Measurements from ENCODE around the gene PAK1. TPM values are rescaled to one million over a fixed set of nuclear protein-coding genes. Genes with fewer than 3 reads are reported as not detected.

The PAK1 gene
- total and polyA plus RNA-seq, 2 donors (not counting 1 experiment from before 2014, with no cell fraction given) = 34.6 to 37.7 TPM

- H3K27me3 ChIP-seq (ENCODE audit: control insufficient read depth, insufficient read depth, low read length) = no peaks in the 10 kb centered on the region
- H3K79me2 ChIP-seq (ENCODE audit: control insufficient read depth, insufficient read depth, low read length) = no peaks in the 10 kb centered on the region
- no peak overlapping the region for H3K4me2 ChIP-seq (ENCODE audit: extremely low read depth, insufficient read depth, low read length)
- no peak overlapping the region for H2AFZ ChIP-seq (ENCODE audit: low read length)
- no peak overlapping the region for H3K4me3 ChIP-seq (replicated peaks in 1 of 4; ENCODE audit: control extremely low read depth in 1 of 4, insufficient read depth in 1 of 4, low read depth in 3 of 4, low read length in 4 of 4)
- no peak for DNase-seq (ENCODE audit: low read depth in 2 of 2)
- TF ChIP-seq, protein P1, sequence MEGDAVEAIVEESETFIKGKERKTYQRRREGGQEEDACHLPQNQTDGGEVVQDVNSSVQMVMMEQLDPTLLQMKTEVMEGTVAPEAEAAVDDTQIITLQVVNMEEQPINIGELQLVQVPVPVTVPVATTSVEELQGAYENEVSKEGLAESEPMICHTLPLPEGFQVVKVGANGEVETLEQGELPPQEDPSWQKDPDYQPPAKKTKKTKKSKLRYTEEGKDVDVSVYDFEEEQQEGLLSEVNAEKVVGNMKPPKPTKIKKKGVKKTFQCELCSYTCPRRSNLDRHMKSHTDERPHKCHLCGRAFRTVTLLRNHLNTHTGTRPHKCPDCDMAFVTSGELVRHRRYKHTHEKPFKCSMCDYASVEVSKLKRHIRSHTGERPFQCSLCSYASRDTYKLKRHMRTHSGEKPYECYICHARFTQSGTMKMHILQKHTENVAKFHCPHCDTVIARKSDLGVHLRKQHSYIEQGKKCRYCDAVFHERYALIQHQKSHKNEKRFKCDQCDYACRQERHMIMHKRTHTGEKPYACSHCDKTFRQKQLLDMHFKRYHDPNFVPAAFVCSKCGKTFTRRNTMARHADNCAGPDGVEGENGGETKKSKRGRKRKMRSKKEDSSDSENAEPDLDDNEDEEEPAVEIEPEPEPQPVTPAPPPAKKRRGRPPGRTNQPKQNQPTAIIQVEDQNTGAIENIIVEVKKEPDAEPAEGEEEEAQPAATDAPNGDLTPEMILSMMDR (conservative IDR thresholded peaks at IDR 0.05 in 1 of 2, IDR thresholded peaks at IDR 0.05 in 1 of 2; ENCODE audit: low read depth in 1 of 2, low read length in 2 of 2) = no peak
- TF ChIP-seq EZH2 (IDR thresholded peaks at IDR 0.05; ENCODE audit: low read length, missing control alignments) = no peak
- H3K9ac ChIP-seq (ENCODE audit: insufficient read depth, low read length) = no peak overlapping the region
- no peaks in the 10 kb centered on the region for H3K36me3 ChIP-seq (ENCODE audit: control insufficient read depth, insufficient read depth, low read length)
- H4K20me1 ChIP-seq (ENCODE audit: control insufficient read depth, extremely low read depth, insufficient read depth, low read length) = no peaks in the 10 kb centered on the region
- H3K27ac ChIP-seq (ENCODE audit: insufficient read depth, low read length) = no peak overlapping the region
- peaks cover 2% of the 10 kb centered on the region for H3K4me1 ChIP-seq (ENCODE audit: control insufficient read depth, extremely low read depth, insufficient read depth, low read length)
- no peaks in the 10 kb centered on the region for H3K9me3 ChIP-seq (ENCODE audit: control insufficient read depth, insufficient read depth, low read depth, low read length)
Observed at GRCh38 chr11:77379934-77380333, 94.0 kb downstream of the PAK1 start.

- Histone ChIP-seq H3K36me3 (ENCODE audit: control insufficient read depth, insufficient read depth, low read length) (no peaks in the 10 kb centered on the region), H3K9me3 (ENCODE audit: control insufficient read depth, insufficient read depth, low read depth, low read length) (no peaks in the 10 kb centered on the region), H3K9ac (ENCODE audit: insufficient read depth, low read length) (no peak overlapping the region), H3K4me2 (ENCODE audit: extremely low read depth, insufficient read depth, low read length) (no peak overlapping the region), H3K4me1 (ENCODE audit: control insufficient read depth, extremely low read depth, insufficient read depth, low read length) (peaks cover 2% of the 10 kb centered on the region), H3K27ac (ENCODE audit: insufficient read depth, low read length) (no peak overlapping the region), H3K4me3 (replicated peaks in 1 of 4; ENCODE audit: control extremely low read depth in 1 of 4, insufficient read depth in 1 of 4, low read depth in 3 of 4, low read length in 4 of 4) (no peak overlapping the region), H2AFZ (ENCODE audit: low read length) (no peak overlapping the region), H4K20me1 (ENCODE audit: control insufficient read depth, extremely low read depth, insufficient read depth, low read length) (no peaks in the 10 kb centered on the region), H3K27me3 (ENCODE audit: control insufficient read depth, insufficient read depth, low read length) (no peaks in the 10 kb centered on the region), H3K79me2 (ENCODE audit: control insufficient read depth, insufficient read depth, low read length) (no peaks in the 10 kb centered on the region)
- peak in 1 of 2 donors; percentile 73 for DNase-seq (ENCODE audit: low read depth in 2 of 2)
- TF ChIP-seq, protein P1 (conservative IDR thresholded peaks at IDR 0.05 in 1 of 2, IDR thresholded peaks at IDR 0.05 in 1 of 2; ENCODE audit: low read depth in 1 of 2, low read length in 2 of 2) = no peak
- TF ChIP-seq EZH2 (IDR thresholded peaks at IDR 0.05; ENCODE audit: low read length, missing control alignments) = no peak
Observed at GRCh38 chr11:77379253-77379652, 94.6 kb downstream of the PAK1 start.

- Histone ChIP-seq H3K27ac (ENCODE audit: insufficient read depth, low read length) (no peak overlapping the region), H3K4me3 (replicated peaks in 1 of 4; ENCODE audit: control extremely low read depth in 1 of 4, insufficient read depth in 1 of 4, low read depth in 3 of 4, low read length in 4 of 4) (no peak overlapping the region), H3K4me1 (ENCODE audit: control insufficient read depth, extremely low read depth, insufficient read depth, low read length) (peaks cover 2% of the 10 kb centered on the region), H3K9me3 (ENCODE audit: control insufficient read depth, insufficient read depth, low read depth, low read length) (no peaks in the 10 kb centered on the region), H2AFZ (ENCODE audit: low read length) (no peak overlapping the region), H3K27me3 (ENCODE audit: control insufficient read depth, insufficient read depth, low read length) (no peaks in the 10 kb centered on the region), H3K9ac (ENCODE audit: insufficient read depth, low read length) (no peak overlapping the region), H3K36me3 (ENCODE audit: control insufficient read depth, insufficient read depth, low read length) (no peaks in the 10 kb centered on the region), H3K4me2 (ENCODE audit: extremely low read depth, insufficient read depth, low read length) (no peak overlapping the region), H3K79me2 (ENCODE audit: control insufficient read depth, insufficient read depth, low read length) (no peaks in the 10 kb centered on the region), H4K20me1 (ENCODE audit: control insufficient read depth, extremely low read depth, insufficient read depth, low read length) (no peaks in the 10 kb centered on the region)
- TF ChIP-seq, protein P1 (conservative IDR thresholded peaks at IDR 0.05 in 1 of 2, IDR thresholded peaks at IDR 0.05 in 1 of 2; ENCODE audit: low read depth in 1 of 2, low read length in 2 of 2) = no peak
- no peak for TF ChIP-seq EZH2 (IDR thresholded peaks at IDR 0.05; ENCODE audit: low read length, missing control alignments)
- DNase-seq (ENCODE audit: low read depth in 2 of 2) = peak in 1 of 2 donors; percentile 18
Observed at GRCh38 chr11:77377734-77378133, 96.2 kb downstream of the PAK1 start.
